ENCODE measurements around the gene LRMDA.

DNA sequence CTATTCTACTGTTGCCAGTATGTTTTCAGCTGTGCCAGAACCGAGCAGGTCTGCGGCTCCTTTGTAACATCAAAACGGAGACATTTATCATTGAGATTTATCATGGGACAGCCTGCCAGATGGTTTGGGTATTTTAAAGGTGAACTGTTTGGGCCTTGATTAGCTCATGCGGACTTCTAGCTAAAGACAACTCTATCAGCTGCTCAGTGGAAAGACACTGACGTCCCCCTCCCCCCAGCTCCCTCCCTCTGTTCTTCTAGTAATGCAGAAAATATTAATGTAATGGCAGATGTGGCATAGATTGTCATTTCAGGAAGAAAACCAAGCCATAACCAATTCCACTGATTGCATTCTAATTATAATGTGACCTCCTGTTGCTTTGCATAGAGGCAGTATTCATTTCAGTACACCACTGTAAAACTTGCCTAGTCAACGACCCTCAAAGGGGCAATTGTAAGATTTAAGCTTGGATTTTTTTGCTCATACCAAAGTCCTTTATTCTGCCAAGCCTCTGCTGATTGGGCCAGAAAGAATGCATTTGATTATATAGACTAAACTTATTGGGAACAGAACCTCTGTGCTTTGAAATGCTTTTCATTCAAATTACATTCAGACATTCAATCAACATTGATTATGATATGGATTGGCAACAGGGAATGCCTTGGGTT is 966.8 kb downstream of the LRMDA start:
- TF ChIP-seq POLR2A (IDR thresholded peaks at IDR 0.05), result no peak
- TF ChIP-seq, protein P1, sequence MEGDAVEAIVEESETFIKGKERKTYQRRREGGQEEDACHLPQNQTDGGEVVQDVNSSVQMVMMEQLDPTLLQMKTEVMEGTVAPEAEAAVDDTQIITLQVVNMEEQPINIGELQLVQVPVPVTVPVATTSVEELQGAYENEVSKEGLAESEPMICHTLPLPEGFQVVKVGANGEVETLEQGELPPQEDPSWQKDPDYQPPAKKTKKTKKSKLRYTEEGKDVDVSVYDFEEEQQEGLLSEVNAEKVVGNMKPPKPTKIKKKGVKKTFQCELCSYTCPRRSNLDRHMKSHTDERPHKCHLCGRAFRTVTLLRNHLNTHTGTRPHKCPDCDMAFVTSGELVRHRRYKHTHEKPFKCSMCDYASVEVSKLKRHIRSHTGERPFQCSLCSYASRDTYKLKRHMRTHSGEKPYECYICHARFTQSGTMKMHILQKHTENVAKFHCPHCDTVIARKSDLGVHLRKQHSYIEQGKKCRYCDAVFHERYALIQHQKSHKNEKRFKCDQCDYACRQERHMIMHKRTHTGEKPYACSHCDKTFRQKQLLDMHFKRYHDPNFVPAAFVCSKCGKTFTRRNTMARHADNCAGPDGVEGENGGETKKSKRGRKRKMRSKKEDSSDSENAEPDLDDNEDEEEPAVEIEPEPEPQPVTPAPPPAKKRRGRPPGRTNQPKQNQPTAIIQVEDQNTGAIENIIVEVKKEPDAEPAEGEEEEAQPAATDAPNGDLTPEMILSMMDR (IDR thresholded peaks at IDR 0.05), result no peak
- TF ChIP-seq POLR2AphosphoS5 (IDR thresholded peaks at IDR 0.05), result peak; percentile 79 to 94 (median 86)

Measured in sigmoid colon (tissue), 4 donors.